HG02885 (cell line): Measurements from ENCODE around the gene TMEM17.

Experiments used
- ATAC-seq: cut with Tn5 transposase; IDR thresholded peaks from one replicate; pipeline ENCODE4 v1.9.1; 2021; ENCODE audit warnings: mild to moderate bottlenecking; ENCODE audit not compliant: unreplicated experiment, poor library complexity

The TMEM17 gene

DNA sequence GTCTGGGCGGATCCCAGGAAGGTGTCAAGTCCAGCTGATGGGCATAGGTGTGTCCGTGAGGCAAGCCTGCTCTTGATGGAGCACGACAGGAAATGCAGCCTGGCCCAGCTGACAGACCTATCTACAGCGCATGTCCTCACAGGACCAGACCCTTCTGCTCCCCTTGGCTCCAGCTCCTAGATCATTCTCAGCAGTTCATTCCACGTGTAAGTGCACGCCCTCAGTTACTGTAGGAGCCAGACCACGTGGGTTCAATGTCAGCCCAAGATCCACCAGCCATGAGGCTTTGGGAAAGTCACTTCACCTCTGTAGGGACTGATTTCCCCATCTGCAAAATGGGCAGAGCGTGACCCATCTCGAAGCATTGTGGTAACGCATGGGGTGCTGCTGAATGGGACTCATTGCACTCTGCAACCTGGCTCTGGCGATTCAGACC lies 47.8 kb downstream of the TMEM17 start:
- no peak for ATAC-seq

DNA sequence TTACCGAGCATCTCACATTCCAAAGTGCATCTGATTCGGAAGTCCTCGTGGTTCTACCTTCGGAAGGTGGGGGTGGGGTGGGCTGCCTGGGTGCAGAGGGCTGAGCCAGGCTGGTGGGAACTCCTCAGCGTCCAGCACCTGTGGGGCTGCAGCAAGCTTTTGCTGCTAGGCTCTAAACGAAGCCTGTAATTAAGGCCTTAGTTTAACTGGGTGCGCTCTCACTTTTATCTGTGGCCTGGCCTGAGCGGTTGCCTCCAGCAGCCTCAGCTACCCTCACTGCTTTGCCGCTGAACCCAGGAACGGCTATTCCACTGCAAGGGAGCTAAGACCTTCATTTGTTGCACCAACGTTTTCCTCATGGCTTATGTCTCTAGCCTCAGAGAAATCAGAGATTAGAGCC lies 48.4 kb downstream of the TMEM17 start:
- no peak for ATAC-seq

DNA sequence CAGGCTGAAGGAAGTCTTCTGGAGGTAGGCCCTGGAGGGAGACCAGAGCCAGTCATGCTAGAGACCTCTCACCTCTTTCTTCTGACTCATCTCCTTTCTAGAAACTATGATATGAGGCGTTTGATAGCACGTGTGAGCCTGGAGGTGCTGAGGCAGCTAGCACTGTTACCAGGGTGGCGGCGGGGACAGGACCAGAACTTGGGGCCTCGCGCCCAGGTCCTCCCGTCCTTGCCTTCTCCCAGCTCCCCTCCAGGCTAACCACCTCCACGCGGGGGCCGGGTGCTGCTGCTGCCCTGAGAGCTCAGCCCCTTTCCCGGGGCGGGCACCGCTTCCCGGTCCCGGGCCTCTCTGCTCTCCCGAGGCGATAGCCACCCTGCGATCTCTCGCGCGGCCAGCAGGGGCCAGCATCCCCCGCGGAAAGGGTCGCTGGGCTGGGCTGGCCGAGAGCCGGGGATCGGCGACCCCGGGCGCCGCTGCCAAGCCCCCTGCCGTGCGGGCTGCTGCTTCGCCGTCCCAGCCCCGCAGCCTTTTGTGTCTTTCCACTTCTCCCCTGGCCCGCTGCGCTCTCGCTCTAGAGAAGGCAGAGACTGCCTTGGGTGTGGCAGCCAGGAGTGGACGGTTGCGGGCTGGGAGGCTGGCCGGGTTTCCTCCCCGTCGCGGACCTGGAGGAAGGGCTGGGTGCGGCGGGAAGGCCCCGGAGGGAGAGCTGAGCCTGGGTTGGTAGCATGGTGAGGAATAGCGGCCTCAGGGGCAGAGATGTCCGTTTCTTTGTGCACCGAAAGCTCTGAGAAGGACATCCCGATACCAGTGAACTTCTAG lies 49.1 kb downstream of the TMEM17 start:
- peak; percentile 89 for ATAC-seq

DNA sequence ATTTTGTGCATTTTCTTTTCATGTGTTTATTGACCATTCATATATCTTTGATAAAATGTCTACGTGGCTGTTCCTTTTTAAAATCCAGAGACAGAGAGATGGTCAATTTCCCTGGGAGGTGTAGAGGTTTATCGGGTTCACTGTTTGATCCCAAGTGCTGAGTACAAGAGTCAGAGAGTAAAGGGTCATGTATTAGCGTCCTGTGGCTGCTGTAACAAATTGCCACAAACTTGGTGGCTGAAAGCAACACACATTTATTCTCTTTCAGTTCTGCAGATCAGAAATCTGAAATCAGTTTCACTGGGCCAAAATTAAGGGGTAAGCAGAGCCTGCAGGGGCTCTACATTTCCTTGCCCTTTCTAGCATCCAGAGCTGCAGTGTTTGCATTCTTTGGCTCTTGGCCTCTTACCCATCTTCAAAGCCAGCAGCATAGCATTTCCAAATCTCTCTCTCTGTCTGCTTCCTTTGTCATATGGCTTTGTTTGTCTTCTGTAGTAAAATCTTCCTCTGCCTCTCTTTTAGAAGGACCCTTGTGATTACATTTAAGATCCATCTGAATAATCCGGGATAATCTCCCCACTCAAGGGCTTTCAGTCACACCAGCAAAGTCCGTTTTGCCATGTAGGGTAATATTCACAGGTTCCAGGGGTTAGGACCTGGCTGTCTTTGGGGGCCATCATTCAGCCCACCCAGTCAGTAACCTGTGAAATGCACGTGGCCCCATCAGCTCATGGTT lies 49.9 kb downstream of the TMEM17 start:
- no peak for ATAC-seq

DNA sequence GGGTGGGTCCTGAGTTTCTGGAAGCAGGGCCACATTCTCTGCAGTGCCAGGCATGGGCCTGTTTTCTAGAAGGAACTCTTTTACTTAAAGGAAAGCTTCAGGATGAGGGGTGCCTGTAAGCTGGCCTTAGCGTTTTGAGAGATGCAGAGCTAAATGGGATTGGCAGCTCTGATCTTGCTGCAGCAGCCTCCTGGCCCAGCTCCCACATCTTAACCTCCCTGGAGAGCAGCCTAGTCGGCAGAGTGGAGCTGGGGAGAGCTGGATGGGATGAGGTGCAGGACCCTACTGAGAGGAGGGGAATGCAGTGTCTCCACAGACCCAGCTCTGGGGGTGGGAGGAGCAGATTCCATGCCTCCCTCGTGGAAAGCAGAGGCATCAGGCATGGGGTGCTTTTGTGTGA lies 52.0 kb downstream of the TMEM17 start:
- no peak for ATAC-seq

DNA sequence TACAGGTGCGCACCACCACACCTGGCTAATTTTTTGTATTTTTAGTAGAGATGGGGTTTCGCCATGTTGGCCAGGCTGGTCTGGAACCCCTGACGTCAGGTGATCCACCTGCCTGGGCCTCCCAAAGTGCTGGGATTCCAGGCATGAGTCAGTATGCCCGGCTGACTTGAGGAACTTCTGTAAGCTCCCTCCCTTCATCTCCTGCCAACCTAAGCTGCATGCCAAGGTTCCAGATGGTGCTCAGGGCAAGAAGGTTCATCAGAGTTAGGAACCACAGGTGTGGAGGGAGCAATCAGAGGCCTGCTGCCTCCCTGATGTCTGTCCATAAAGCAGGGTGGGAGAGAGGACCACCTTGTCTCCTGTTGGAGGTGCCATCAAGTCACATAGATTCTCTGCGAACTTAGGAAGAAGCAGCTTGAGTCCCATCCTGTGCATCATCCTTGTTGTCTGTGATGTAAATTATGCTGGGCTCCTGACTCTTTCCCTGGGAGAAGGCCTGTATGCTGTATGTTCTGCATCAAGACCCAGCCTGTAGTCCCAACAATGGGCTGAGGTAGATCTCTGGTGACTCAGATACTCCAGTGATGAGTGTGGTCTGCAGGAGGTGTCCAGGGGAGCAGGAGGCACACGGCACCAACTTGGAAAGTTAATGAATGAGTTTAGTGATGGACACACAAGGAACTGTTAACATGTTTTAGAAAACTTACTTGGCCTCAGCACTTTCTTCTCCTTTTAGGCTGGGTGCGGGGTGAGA lies 53.1 kb downstream of the TMEM17 start:
- ATAC-seq = no peak

DNA sequence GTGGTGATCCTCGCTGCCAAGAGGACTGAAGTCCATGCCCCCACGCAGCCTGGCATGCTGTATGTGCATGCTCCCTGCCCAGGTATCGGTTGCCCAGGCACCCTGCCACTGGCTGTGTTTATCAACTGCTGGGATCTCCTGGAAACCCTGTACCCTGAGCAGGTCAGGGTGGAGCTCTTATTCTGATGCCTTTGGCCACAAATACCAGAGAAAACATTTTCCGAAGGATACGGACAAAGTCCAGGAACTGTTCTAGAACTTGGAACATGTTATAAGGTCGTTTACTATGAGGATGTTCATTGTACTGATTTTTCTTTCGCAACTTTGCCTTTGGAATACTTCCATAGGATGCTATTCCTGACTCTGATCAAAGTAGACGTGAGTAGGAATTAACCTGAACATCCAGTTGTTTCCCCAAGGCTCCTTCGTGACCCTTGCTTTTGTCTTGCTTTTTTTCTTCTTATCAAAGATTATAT lies 55.2 kb downstream of the TMEM17 start:
- ATAC-seq = no peak
